Lower leg skin (tissue), 4 donors: ENCODE results near the gene RUNX2. TPM values are rescaled to one million over a fixed set of nuclear protein-coding genes. Genes with fewer than 3 reads are reported as not detected.

Experiments
- DNase-seq, 2 donors: peaks; one replicate each; pipeline ENCODE4 v3.0.0-alpha.2; 2019; ENCODE audit warnings: low spot score in 2 of 2
- H3K4me3 ChIP-seq: fragments of 200-600 bp; sonication (generic); 2 replicates; pipeline ENCODE4 v1.5.1; 2017; ENCODE audit warnings: mild to moderate bottlenecking, low read depth; ENCODE audit not compliant: poor library complexity, severe bottlenecking
- CTCF ChIP-seq, 3 donors: fragments of 450-650 bp; IDR thresholded peaks; one replicate each; pipeline ENCODE4 v1.5.1; 2016; ENCODE audit warnings: antibody characterized with exemption in 3 of 3, mild to moderate bottlenecking in 3 of 3, moderate library complexity in 2 of 3
- POLR2A ChIP-seq, 2 donors: fragments of 450-650 bp; IDR thresholded peaks; one replicate each; pipeline ENCODE4 v1.6.1; 2016 to 2017; ENCODE audit warnings: antibody characterized with exemption in 2 of 2, mild to moderate bottlenecking in 1 of 2, moderate library complexity in 1 of 2
- WGBS, 2 donors: methylation state at CpG; one replicate each; pipeline ENCODE4 v1.1.5; 2018; 5-methylcytosine and 5-hydroxymethylcytosine counted together
- intact Hi-C: fragments of 100-400 bp; cut with DNase I; formaldehyde crosslinking; loops from one replicate; pipeline ENCODE4 v1.15.0; 2023; ENCODE audit warnings: low total_unique reads
- total RNA-seq, 4 donors: library from RNA; depleted of rRNA; stranded (reverse); fragments of >200 nt; gene quantifications; one replicate each; pipeline ENCODE4 v1.1.0, GENCODE V29; 2016

RUNX2 gene
- total RNA-seq, 4 donors from 2014 or later, result 1.8 to 4.8 (median 3.1) TPM

- 0 to 2% methylated on average over 2 of the region's 2 CpGs for WGBS, 2 donors
- TF ChIP-seq CTCF (IDR thresholded peaks at IDR 0.05), result no peak
- TF ChIP-seq POLR2A (IDR thresholded peaks at IDR 0.05), result no peak
- intact Hi-C loops, result no loop called here
- DNase-seq, result no peak
- H3K4me3 ChIP-seq, result no peak overlapping the region
Observed at GRCh38 chr6:45445364-45445748, 117.2 kb downstream of the RUNX2 start.

DNA sequence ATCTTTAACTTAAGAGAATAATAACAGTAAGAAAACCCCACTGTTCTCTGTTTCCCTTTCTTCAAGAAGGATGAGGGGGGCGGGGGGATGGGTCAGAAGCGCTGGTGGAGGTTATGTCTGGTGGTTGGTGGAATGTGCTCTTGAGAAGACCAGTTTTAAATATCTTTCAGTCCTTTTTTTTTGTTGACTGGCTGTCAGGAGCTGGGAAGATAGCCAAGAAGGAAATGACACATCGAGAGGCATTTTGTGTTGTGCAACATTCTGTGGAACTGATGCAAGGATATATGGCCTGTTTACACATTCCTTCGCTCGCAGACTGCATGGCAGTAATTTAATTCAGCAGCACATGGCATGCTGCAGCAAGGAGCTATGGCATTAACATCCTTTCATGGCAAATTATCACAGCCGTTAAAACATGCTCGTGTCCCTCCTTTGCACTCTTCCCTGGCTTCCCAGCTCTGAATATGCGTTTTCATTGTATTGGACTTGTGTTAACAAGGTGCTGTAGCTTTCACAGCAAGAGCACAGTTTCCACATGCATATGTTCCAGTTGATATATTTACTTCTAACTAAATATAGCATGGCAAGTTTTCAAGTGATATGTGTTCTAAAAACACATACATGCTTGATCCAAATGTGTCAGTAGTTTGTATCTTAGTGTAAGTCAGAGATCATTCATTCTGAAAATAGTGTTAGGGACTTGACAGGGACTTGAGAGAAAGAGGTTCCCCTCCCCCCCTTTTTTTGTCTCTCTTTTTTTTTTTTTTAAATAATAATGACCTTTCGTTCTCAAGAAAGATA lies 117.8 kb downstream of the RUNX2 start:
- intact Hi-C loops, result no loop called here
- WGBS, 2 donors, result 6 to 10% methylated on average over 9 of the region's 9 CpGs
- no peak overlapping the region for H3K4me3 ChIP-seq
- peak; percentile 85 to 91 for DNase-seq
- no peak for TF ChIP-seq CTCF (IDR thresholded peaks at IDR 0.05)

- H3K4me3 ChIP-seq, result no peak overlapping the region
- intact Hi-C loops, result no loop called here
- no peak for DNase-seq
- no peak for TF ChIP-seq CTCF (IDR thresholded peaks at IDR 0.05)
- 81 to 83% methylated on average over 1 of the region's 1 CpG for WGBS, 2 donors
Observed at GRCh38 chr6:45447005-45447404, 118.9 kb downstream of the RUNX2 start.

- TF ChIP-seq CTCF (IDR thresholded peaks at IDR 0.05) (no peak), POLR2A (IDR thresholded peaks at IDR 0.05) (no peak)
- no peak overlapping the region for H3K4me3 ChIP-seq
- DNase-seq, result no peak
- intact Hi-C loops, result no loop called here
- WGBS, 2 donors, result 79 to 87% methylated on average over 2 of the region's 2 CpGs
Observed at GRCh38 chr6:45447716-45448115, 119.6 kb downstream of the RUNX2 start.

DNA sequence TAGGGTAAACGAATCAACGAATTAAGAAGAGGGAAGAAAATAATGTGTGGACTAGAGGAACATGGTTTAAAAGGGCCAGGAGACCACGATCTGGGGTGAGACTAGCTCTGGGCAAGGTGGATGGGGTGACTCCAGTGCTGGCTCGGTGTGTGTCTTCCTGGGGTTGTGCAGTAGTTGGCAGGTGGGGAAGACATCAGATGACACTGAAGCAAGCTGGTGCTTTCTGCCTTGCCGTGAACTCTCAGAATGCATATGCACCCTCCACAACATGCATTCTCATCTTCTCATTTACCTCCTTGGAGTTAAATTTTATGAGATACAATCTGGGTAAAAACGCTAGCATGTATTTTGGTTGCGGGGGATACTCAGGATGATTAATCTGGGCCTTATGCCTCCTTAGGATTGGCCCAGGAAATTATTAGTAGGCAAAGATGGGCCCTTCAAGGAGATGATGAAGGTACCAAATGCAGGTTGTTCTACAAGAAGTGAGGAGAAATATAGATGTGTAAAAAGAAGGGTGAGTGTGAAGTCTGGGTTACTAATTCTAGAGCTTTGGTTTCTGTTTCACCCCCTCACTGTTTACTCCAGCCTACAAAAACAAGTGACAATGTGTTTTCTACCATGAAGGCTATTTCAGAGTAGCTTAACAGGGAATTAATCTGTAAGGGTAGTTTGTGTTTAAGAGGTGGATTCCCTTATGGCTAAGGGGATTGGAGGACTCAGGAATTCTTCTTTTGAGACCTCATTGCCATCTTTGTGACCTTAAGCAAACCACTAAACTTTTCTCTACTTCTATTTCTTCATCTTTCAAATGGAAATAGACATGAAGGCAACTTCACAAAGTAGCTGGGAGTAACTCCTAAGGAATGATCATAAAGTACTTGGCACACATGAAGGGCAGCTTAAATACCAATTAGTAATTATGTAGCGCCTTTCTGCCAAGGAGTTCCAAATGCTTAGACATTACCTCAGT lies 120.6 kb downstream of the RUNX2 start:
- no peak overlapping the region for H3K4me3 ChIP-seq
- DNase-seq, result no peak
- 89 to 92% methylated on average over 8 of the region's 8 CpGs for WGBS, 2 donors
- TF ChIP-seq POLR2A (IDR thresholded peaks at IDR 0.05) (no peak), CTCF (IDR thresholded peaks at IDR 0.05) (no peak)
- intact Hi-C loops, result no loop called here
